Measurements from ENCODE around the gene SLK.

Gene SLK

DNA sequence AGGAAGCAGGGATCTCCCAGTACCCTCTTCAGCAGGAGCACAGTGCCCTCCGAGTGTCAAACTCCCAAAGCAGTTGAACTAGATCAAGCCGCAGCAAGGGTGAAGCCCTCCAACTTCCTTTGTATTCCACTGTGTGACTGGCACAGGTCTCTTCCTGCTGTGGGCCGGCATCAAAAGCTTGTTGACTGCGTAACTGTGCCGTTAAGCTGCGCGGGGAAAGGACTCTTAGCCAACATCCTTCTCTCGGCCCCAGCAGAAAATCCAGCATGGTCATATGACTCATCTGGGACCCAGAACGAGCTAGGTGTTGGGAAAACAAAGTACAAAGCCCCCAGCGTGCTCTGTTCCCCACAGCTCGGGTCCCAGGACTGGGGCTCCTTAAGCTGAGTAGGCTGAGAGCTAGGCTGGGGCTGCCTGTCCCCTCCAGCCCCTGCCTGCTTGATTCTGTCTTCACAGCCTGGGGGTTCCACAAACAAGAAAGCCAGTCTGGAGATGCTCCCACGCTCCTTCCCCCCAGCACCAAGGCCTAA is 66.5 kb downstream of the SLK start:
- H3K36me3 ChIP-seq (ENCODE audit: insufficient read depth, low read length), result peaks cover 6% of the 10 kb centered on the region; the same call in 1 of the 2 replicates
- H3K79me2 ChIP-seq (ENCODE audit: insufficient read depth, low read length), result no peaks in the 10 kb centered on the region
- H4K20me1 ChIP-seq (ENCODE audit: insufficient read depth, low read length, poor library complexity, severe bottlenecking), result no peaks in the 10 kb centered on the region
- H3K9me2 ChIP-seq (replicated peaks; ENCODE audit: low read depth, low read length), result no peaks in the 10 kb centered on the region
- no peak overlapping the region for H3K9ac ChIP-seq (ENCODE audit: low read depth, low read length, poor library complexity, severe bottlenecking)
- H3F3A ChIP-seq (ENCODE audit: low read depth), result no peaks in the 10 kb centered on the region
- H2AFZ ChIP-seq (ENCODE audit: low read length), result no peak overlapping the region
- H3K9me3 ChIP-seq (ENCODE audit: insufficient read depth, low read depth, low read length), result no peaks in the 10 kb centered on the region
- H3K27me3 ChIP-seq (ENCODE audit: insufficient read depth, low read length, poor library complexity, severe bottlenecking), result no peaks in the 10 kb centered on the region
- no peaks in the 10 kb centered on the region for H3K4me1 ChIP-seq (ENCODE audit: insufficient read depth, low read length, poor library complexity, severe bottlenecking)
- H3K4me2 ChIP-seq (ENCODE audit: low read depth, low read length, poor library complexity, severe bottlenecking), result no peak overlapping the region
- no peak overlapping the region for H3K4me3 ChIP-seq (ENCODE audit: low read length, poor library complexity, severe bottlenecking)
- no peak for TF ChIP-seq EZH2phosphoT487 (IDR thresholded peaks at IDR 0.05; ENCODE audit: borderline replicate concordance)
- TF ChIP-seq, protein P1, sequence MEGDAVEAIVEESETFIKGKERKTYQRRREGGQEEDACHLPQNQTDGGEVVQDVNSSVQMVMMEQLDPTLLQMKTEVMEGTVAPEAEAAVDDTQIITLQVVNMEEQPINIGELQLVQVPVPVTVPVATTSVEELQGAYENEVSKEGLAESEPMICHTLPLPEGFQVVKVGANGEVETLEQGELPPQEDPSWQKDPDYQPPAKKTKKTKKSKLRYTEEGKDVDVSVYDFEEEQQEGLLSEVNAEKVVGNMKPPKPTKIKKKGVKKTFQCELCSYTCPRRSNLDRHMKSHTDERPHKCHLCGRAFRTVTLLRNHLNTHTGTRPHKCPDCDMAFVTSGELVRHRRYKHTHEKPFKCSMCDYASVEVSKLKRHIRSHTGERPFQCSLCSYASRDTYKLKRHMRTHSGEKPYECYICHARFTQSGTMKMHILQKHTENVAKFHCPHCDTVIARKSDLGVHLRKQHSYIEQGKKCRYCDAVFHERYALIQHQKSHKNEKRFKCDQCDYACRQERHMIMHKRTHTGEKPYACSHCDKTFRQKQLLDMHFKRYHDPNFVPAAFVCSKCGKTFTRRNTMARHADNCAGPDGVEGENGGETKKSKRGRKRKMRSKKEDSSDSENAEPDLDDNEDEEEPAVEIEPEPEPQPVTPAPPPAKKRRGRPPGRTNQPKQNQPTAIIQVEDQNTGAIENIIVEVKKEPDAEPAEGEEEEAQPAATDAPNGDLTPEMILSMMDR (conservative IDR thresholded peaks at IDR 0.05; ENCODE audit: low read length), result no peak

DNA sequence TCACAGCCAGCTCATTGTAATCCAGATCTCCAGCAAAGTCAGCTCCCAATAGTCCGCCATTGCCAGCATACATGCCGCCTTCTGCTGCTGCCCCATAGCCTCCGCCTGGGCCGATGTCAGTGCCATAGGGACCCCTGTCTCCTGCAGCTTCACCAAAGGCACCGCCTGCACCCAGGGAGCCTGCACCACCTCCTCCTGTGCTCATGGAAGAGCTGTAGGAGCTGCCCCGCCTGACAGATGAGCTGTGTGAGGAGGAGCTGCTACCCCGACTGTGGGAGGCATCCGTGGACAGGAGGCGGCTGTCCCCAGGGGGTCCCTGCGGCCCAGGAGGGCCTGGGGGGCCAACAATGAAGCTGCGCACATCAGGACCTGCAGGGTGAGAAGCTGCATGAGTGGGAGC is 67.0 kb downstream of the SLK start:
- Histone ChIP-seq H4K20me1 (ENCODE audit: insufficient read depth, low read length, poor library complexity, severe bottlenecking) (no peaks in the 10 kb centered on the region), H3K36me3 (ENCODE audit: insufficient read depth, low read length) (peaks cover 3% of the 10 kb centered on the region; the same call in 1 of the 2 replicates), H3K79me2 (ENCODE audit: insufficient read depth, low read length) (no peaks in the 10 kb centered on the region), H3K4me1 (ENCODE audit: insufficient read depth, low read length, poor library complexity, severe bottlenecking) (no peaks in the 10 kb centered on the region), H3K9me2 (replicated peaks; ENCODE audit: low read depth, low read length) (no peaks in the 10 kb centered on the region), H3K9me3 (ENCODE audit: insufficient read depth, low read depth, low read length) (no peaks in the 10 kb centered on the region), H3K4me2 (ENCODE audit: low read depth, low read length, poor library complexity, severe bottlenecking) (no peak overlapping the region), H3F3A (ENCODE audit: low read depth) (no peaks in the 10 kb centered on the region), H2AFZ (ENCODE audit: low read length) (no peak overlapping the region), H3K4me3 (ENCODE audit: low read length, poor library complexity, severe bottlenecking) (no peak overlapping the region), H3K27me3 (ENCODE audit: insufficient read depth, low read length, poor library complexity, severe bottlenecking) (no peaks in the 10 kb centered on the region), H3K9ac (ENCODE audit: low read depth, low read length, poor library complexity, severe bottlenecking) (no peak overlapping the region)
- TF ChIP-seq, protein P1 (conservative IDR thresholded peaks at IDR 0.05; ENCODE audit: low read length), result no peak
- no peak for TF ChIP-seq EZH2phosphoT487 (IDR thresholded peaks at IDR 0.05; ENCODE audit: borderline replicate concordance)

DNA sequence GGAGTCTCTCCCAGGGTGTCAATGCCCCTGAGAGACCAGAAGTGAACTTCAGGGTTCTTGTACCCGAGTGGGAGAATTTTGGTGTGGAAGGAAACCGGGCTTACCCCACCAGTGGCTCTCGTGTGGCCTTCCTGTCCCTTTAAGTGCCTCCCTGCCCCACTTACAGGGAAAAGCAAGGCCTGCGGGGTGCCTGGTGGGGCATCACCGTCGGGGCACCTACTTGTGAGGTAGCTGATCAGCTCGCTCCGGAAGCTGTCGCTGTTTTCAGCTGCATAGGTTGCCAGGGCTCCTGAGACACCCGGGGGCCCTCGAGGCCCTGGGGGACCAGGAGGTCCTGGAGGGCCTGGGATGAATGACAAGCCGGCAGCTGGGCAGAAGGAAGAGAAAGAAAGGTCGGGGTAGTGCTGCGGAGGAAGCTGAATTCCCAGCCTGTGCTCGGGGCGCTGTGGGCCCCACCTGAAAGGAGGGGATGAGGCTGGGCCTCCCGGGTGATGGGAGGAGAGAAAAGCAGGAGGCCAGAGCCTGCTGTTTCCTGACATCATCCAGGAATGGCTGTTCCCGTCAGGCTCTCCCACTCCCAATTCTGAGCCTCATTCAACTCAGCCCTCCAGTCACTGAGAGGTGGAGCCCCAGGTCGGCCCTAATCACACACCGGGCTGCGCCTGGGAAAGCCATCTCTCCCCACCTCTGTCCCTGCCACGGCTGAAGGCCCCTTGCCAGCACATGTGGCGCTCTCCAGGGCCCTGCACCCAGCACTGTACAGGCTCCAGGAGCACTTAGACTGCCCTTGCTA is 67.7 kb downstream of the SLK start:
- Histone ChIP-seq H3K79me2 (ENCODE audit: insufficient read depth, low read length) (no peaks in the 10 kb centered on the region), H2AFZ (ENCODE audit: low read length) (no peak overlapping the region), H3K36me3 (ENCODE audit: insufficient read depth, low read length) (peaks cover under 1% of the 10 kb centered on the region; the same call in 1 of the 2 replicates), H3K9ac (ENCODE audit: low read depth, low read length, poor library complexity, severe bottlenecking) (no peak overlapping the region), H3K4me2 (ENCODE audit: low read depth, low read length, poor library complexity, severe bottlenecking) (no peak overlapping the region), H3K9me3 (ENCODE audit: insufficient read depth, low read depth, low read length) (no peaks in the 10 kb centered on the region), H3K27me3 (ENCODE audit: insufficient read depth, low read length, poor library complexity, severe bottlenecking) (no peaks in the 10 kb centered on the region), H3K4me1 (ENCODE audit: insufficient read depth, low read length, poor library complexity, severe bottlenecking) (no peaks in the 10 kb centered on the region), H3F3A (ENCODE audit: low read depth) (no peaks in the 10 kb centered on the region), H4K20me1 (ENCODE audit: insufficient read depth, low read length, poor library complexity, severe bottlenecking) (no peaks in the 10 kb centered on the region), H3K4me3 (ENCODE audit: low read length, poor library complexity, severe bottlenecking) (no peak overlapping the region), H3K9me2 (replicated peaks; ENCODE audit: low read depth, low read length) (no peaks in the 10 kb centered on the region)
- TF ChIP-seq EZH2phosphoT487 (IDR thresholded peaks at IDR 0.05; ENCODE audit: borderline replicate concordance), result no peak
- TF ChIP-seq, protein P1 (conservative IDR thresholded peaks at IDR 0.05; ENCODE audit: low read length), result no peak
